VCaP (cell line): ENCODE measurements around the gene TASOR.

ENCODE experiments used
- H3K27ac ChIP-seq: fragments of 450-650 bp; 2 replicates; pipeline ENCODE4 v1.5.1; 2017
- TF ChIP-seq, protein P1 (sequence below): fragments of 450-650 bp; conservative IDR thresholded peaks from 2 replicates; pipeline ENCODE4 v1.5.1; 2017; ENCODE audit warnings: mild to moderate bottlenecking, moderate library complexity

Gene TASOR

DNA sequence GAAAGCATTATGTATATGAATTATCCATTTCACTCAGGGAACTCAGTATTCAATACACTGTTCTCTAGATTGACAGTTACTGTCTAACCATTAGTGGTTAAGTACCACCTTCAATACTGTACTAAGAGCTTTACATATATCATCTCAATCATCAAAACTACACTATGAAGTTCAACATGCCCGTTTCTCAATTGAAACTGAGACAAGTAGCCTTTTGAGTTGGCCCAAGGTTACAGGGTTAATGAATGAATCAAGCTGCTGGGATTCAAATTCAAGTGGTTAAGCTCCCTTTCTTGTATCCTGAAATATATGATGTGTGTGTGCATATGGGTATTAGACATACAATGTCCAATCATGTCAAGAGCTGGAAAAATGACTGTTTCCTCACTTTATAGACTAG lies 5.8 kb downstream of the TASOR start:
- TF ChIP-seq, protein P1, sequence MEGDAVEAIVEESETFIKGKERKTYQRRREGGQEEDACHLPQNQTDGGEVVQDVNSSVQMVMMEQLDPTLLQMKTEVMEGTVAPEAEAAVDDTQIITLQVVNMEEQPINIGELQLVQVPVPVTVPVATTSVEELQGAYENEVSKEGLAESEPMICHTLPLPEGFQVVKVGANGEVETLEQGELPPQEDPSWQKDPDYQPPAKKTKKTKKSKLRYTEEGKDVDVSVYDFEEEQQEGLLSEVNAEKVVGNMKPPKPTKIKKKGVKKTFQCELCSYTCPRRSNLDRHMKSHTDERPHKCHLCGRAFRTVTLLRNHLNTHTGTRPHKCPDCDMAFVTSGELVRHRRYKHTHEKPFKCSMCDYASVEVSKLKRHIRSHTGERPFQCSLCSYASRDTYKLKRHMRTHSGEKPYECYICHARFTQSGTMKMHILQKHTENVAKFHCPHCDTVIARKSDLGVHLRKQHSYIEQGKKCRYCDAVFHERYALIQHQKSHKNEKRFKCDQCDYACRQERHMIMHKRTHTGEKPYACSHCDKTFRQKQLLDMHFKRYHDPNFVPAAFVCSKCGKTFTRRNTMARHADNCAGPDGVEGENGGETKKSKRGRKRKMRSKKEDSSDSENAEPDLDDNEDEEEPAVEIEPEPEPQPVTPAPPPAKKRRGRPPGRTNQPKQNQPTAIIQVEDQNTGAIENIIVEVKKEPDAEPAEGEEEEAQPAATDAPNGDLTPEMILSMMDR, result no peak
- no peak overlapping the region for H3K27ac ChIP-seq

DNA sequence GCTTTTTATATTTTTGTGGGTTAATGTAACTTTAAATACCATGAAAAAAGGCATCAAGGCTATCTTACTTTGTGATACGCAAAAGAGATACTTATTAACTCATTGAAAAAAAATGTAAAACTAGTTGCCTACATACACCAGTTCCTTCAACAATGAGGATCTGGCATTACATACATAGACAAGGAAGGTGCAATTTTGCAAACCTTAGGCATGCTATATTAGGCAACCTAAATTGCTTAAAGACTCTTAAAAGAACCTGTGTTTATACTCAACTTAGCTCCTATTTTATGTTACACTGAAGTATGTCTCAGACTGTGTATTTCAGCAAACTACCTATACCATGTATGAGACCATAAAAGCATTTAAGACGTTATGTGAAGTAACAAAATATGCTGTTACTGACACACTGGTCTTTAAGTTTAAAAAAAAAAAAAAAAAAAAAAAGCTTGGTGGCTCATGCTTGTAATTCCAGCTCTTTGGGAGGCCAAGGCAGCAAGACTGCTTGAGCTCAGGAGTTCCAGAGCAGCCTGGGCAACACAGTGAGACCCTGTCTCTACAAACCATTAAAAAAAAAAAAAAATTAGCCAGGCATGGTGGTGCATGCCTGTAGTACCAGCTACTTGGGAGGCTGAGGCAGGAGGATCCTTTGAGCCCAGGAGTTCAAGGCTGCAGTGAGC lies 9.1 kb downstream of the TASOR start:
- TF ChIP-seq, protein P1, result no peak
- no peak overlapping the region for H3K27ac ChIP-seq

DNA sequence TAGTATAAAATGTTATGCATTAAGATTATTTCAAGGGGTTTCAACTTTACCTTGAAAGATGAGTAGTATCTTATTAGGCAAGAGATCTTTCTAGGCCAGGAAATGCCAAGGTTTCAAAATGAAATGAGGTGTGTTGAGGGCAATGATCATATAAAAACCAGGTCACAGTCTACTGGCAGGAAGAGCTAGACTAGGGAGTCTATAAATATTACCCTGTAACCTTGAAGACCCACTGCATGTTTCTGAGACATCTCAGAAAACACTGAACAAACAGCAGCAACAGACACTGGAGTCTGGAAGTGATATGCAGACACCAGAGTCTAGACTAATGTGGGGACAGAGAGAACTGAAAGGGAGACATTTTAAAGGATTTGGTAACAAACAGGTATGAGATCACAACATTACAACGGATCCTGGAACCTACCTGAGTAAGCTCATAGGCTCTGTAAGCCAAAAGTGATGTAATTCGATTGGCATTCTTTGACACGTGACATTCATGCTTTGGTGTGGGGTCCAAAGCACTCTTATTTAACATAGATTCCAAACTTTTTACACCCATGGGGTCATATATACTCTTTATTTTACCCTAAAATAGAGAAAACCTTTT lies 15.0 kb downstream of the TASOR start:
- TF ChIP-seq, protein P1, result no peak
- H3K27ac ChIP-seq, result no peak overlapping the region

DNA sequence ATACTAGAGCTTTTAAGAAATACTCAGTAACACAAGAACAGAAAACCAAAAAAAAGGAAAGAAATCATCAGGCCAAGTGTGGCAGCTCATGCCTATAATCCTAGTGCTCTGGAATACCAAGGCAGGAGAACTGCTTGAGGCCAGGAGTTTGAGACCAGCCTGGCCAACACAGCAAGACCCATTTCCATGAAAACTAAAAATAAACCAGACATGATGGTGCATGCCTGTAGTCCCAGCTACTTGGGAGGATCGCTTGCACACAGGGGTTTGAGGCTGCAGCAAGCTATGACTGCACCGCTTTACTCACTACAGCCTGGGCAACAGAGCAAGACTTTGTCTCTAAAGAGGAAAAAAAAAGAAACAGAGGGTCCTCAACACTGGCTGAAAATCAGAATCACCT lies 18.2 kb downstream of the TASOR start:
- TF ChIP-seq, protein P1, result no peak
- H3K27ac ChIP-seq, result no peak overlapping the region

DNA sequence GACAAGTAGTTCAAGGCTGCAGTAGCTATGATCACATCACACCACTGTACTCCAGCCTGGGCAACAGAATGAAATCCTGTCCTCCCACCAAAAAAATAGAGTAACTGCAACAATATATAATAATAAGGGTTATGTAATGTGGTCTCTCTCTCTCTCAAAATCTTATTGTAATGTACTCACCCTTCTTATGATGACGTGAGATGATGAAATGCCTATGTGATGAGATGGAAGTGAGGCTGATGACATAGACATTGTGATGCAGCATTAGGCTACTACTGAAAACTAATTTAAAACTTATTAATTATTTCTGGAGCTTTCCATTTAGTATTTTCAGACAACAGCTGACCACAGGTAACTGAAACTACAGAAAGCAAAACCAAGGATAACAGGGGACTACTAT lies 27.4 kb downstream of the TASOR start:
- TF ChIP-seq, protein P1, result no peak
- H3K27ac ChIP-seq, result no peak overlapping the region

DNA sequence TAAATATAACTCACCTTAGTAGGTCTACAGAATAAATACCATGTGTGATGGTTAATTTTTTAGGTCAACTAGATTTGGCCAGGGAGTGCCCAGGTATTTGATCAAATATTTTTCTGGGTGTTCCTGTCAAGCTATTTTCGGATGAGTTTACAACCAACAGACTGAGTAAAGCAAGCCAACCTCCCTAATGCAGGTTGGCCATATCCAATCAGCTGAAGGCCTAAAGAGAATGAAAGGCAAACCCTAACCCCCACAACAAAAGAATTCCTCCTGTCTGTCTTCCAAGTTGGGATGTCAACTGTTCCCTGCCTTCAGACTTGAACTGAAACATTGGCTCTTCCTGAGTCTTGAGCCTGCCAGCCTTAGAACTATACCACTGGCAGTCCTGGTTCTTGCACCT lies 28.6 kb downstream of the TASOR start:
- no peak overlapping the region for H3K27ac ChIP-seq
- TF ChIP-seq, protein P1, result no peak

DNA sequence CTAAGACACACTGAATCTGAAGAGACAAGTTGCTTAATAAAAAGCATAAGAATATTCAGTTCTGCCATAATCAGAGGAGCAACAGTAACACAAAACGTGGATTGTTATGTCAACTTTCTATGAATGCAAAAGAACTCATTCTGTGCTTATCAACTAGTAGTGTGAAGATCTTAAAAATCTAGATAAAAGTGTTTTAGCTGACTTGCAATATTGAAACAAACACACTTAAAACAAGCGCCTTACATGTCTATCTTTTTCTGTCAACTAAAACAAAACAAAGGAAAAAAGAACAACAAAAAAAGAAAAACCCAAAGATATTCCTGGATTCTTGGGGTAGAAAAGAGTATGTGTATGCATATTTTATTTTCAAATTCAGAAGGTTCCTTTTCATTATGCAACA lies 37.7 kb downstream of the TASOR start:
- H3K27ac ChIP-seq, result no peak overlapping the region

More for the DNA sequence above, 37.7 kb downstream of the TASOR start:
- TF ChIP-seq, protein P1, result no peak
